ENCODE measurements around the gene ADAMTS14.

ADAMTS14 gene

DNA sequence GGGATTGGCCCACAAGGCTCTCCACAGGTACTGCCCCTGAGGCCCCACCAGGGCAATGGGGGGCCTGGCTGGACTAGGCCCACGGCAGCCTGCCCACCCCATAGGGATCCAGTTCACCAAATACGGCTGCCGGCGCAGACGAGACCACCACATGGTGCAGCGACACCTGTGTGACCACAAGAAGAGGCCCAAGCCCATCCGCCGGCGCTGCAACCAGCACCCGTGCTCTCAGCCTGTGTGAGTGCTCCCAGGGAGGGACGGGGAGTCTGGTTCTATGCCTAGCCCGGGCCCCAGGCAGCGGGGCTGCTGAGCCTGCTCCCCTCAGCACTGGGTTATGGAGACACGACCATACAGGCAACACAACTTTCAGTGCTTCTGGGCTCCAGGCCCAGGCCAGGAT is 79.7 kb downstream of the ADAMTS14 start:
- no peak overlapping the region for H3K4me3 ChIP-seq (ENCODE audit: low read depth, low read length)
- DNase-seq (ENCODE audit: low read depth), result no peak
- TF ChIP-seq MYC (IDR thresholded peaks at IDR 0.05; ENCODE audit: low read depth, low read length) (no peak), POLR2A (IDR thresholded peaks at IDR 0.05; ENCODE audit: extremely low read depth, insufficient read length) (no peak), MAX (IDR thresholded peaks at IDR 0.05; ENCODE audit: low read depth, low read length) (no peak)
- TF ChIP-seq, protein P1, sequence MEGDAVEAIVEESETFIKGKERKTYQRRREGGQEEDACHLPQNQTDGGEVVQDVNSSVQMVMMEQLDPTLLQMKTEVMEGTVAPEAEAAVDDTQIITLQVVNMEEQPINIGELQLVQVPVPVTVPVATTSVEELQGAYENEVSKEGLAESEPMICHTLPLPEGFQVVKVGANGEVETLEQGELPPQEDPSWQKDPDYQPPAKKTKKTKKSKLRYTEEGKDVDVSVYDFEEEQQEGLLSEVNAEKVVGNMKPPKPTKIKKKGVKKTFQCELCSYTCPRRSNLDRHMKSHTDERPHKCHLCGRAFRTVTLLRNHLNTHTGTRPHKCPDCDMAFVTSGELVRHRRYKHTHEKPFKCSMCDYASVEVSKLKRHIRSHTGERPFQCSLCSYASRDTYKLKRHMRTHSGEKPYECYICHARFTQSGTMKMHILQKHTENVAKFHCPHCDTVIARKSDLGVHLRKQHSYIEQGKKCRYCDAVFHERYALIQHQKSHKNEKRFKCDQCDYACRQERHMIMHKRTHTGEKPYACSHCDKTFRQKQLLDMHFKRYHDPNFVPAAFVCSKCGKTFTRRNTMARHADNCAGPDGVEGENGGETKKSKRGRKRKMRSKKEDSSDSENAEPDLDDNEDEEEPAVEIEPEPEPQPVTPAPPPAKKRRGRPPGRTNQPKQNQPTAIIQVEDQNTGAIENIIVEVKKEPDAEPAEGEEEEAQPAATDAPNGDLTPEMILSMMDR (IDR thresholded peaks at IDR 0.05; ENCODE audit: low read depth, low read length), result no peak

- TF ChIP-seq MYC (IDR thresholded peaks at IDR 0.05; ENCODE audit: low read depth, low read length) (no peak), POLR2A (IDR thresholded peaks at IDR 0.05; ENCODE audit: extremely low read depth, insufficient read length) (no peak), MAX (IDR thresholded peaks at IDR 0.05; ENCODE audit: low read depth, low read length) (no peak)
- TF ChIP-seq, protein P1 (IDR thresholded peaks at IDR 0.05; ENCODE audit: low read depth, low read length), result no peak
- H3K4me3 ChIP-seq (ENCODE audit: low read depth, low read length), result no peak overlapping the region
- DNase-seq (ENCODE audit: low read depth), result no peak
Measured at GRCh38 chr10:70752571-70752970, 80.3 kb downstream of the ADAMTS14 start.

DNA sequence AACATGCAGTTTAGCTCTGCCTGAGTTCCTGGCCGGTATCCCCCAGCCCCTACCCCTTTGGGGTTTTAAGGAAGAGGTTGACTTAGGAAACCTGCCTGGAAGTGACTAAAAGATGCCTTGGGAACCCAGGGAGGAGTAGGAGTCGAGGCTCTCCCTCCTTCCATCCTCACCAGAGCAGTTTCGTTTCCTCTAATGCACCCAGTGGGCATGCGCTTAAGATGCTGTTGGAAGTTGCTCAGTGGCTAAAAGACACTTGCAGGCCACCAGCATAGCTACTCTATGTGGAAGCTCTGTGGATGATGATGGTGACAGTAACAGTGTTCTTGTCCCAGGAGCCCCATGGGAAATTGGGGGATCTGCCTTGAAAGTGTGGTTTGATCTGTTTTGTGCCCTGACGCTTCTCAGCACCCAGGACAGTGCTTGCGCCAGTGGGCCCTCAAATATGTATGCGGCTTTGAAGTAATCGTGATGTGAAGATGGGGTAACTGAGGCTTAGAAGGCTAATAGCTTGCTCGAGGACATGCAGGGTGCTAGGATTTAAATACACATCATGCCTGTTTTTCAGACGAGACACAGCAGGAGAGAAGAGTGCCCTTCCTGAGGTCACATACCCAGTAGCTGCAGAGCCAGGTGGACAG is 80.8 kb downstream of the ADAMTS14 start:
- TF ChIP-seq MYC (IDR thresholded peaks at IDR 0.05; ENCODE audit: low read depth, low read length) (no peak), POLR2A (IDR thresholded peaks at IDR 0.05; ENCODE audit: extremely low read depth, insufficient read length) (no peak), MAX (IDR thresholded peaks at IDR 0.05; ENCODE audit: low read depth, low read length) (no peak)
- TF ChIP-seq, protein P1 (IDR thresholded peaks at IDR 0.05; ENCODE audit: low read depth, low read length), result no peak
- no peak for DNase-seq (ENCODE audit: low read depth)
- no peak overlapping the region for H3K4me3 ChIP-seq (ENCODE audit: low read depth, low read length)

DNA sequence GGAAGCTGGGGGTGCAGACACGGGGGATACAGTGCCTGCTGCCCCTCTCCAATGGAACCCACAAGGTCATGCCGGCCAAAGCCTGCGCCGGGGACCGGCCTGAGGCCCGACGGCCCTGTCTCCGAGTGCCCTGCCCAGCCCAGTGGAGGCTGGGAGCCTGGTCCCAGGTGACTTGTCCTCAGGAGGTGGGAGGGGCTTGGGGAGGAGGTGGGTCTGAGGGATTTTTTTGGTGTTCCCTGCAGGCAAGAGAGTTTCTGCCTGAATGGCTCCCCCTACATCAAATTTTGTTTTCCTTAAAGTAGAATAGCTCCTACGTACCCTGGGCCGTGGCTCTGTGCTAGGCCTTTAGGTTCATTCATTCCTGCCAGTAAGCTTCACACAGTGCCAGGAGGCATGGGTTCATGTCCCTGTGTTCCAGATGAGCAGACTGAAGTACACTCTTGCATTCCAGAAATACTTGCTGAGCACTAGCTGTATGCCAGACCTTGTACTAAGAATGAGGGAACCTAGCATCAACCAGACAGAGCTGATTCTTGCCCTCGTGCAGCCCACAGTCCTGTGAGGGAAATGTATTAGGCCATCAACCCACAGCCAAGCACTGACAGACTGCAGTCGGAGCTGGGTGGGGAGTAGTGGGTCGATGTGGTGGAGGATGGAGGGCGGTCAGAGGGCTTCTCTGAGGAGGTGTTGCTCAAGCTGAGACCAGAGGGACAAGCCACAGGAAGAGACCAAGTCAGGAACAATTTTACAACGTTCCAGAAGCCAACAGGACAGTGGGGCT is 81.7 kb downstream of the ADAMTS14 start:
- DNase-seq (ENCODE audit: low read depth), result no peak
- TF ChIP-seq MYC (IDR thresholded peaks at IDR 0.05; ENCODE audit: low read depth, low read length) (no peak), MAX (IDR thresholded peaks at IDR 0.05; ENCODE audit: low read depth, low read length) (no peak), POLR2A (IDR thresholded peaks at IDR 0.05; ENCODE audit: extremely low read depth, insufficient read length) (no peak)
- TF ChIP-seq, protein P1 (IDR thresholded peaks at IDR 0.05; ENCODE audit: low read depth, low read length), result no peak
- no peak overlapping the region for H3K4me3 ChIP-seq (ENCODE audit: low read depth, low read length)

- TF ChIP-seq, protein P1 (IDR thresholded peaks at IDR 0.05; ENCODE audit: low read depth, low read length), result no peak
- TF ChIP-seq MYC (IDR thresholded peaks at IDR 0.05; ENCODE audit: low read depth, low read length), result no peak
- TF ChIP-seq MAX (IDR thresholded peaks at IDR 0.05; ENCODE audit: low read depth, low read length), result no peak
- no peak for TF ChIP-seq POLR2A (IDR thresholded peaks at IDR 0.05; ENCODE audit: extremely low read depth, insufficient read length)
- DNase-seq (ENCODE audit: low read depth), result no peak
Measured at GRCh38 chr10:70756700-70757360, 84.5 kb downstream of the ADAMTS14 start.

More at GRCh38 chr10:70756700-70757360, 84.5 kb downstream of the ADAMTS14 start:
- no peak overlapping the region for H3K4me3 ChIP-seq (ENCODE audit: low read depth, low read length)

All from NB4 (cell line).